ELR (cell line): ENCODE results near the gene DCP2.

Source experiments
- DNase-seq: peaks from one replicate; pipeline ENCODE4 v3.0.0-alpha.2; 2015; ENCODE audit warnings: low read depth

The DCP2 gene

GRCh38 chr5:113020461-113021273 lies 44.1 kb downstream of the DCP2 start:
- DNase-seq, result peak; percentile 94

DNA sequence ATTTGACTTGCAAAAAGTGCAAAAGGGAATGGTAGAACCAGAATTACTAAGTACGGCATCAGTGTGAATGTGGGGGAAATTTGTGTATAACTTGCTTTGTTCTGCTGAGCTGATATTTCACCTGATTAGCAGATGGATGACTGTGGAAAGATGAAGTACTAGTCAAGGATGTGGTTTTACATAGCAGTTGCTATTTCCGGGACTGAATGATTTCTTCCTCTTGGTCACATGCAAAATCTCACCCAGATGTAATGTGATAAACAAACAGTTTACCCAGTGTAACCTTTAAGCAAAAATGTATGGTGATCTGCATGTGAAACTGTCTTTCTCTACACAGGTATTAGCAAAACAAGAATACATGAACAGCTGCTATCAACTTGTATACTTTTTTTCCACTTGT lies 46.1 kb downstream of the DCP2 start:
- DNase-seq, result peak; percentile 78

GRCh38 chr5:113024076-113024697 lies 47.6 kb downstream of the DCP2 start:
- DNase-seq, result no peak

GRCh38 chr5:113025596-113025995 lies 49.0 kb downstream of the DCP2 start:
- no peak for DNase-seq

GRCh38 chr5:113026211-113026610 lies 49.6 kb downstream of the DCP2 start:
- no peak for DNase-seq

GRCh38 chr5:113027015-113027414 lies 50.4 kb downstream of the DCP2 start:
- no peak for DNase-seq

DNA sequence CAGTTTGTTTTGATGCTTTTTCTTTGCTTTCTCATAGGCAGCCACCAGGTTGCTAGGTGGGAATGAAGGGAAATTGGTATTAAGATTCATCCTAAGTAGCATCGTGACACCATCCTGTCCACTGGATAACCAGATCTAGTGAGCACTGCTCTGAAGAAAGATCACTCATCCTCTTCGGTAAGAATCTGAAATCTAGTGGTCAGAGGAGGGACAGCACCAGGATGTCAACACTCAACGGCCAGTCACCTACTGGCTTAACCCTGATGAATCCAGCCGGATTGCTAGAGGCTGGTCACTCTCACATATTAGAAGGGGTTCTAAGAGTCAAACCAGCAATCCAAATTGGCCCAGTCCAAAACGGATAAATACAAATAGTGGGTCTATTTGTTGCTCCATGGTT lies 50.8 kb downstream of the DCP2 start:
- DNase-seq, result no peak

- DNase-seq, result no peak
Observed at GRCh38 chr5:113029614-113030013, 53.0 kb downstream of the DCP2 start.

DNA sequence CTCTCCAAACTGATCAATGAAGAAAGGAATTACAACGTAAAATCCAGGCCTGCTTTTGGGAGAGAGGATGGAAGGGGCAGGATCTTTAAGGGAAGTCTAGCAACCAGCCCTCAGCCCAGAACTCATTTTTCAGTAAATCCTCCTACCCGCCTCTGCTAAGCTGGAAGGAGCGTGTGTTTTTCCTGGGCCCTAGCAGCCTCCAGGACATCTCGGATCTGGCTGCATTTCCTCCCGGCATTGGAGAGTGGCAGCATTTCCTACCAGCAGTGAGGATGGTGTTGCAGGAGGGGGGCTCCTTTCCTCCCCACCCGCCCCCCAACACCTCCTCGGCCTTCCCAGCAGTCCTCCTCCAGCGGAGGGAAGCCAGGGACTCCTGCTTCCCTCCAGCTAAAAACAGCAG lies 54.5 kb downstream of the DCP2 start:
- DNase-seq, result no peak

DNA sequence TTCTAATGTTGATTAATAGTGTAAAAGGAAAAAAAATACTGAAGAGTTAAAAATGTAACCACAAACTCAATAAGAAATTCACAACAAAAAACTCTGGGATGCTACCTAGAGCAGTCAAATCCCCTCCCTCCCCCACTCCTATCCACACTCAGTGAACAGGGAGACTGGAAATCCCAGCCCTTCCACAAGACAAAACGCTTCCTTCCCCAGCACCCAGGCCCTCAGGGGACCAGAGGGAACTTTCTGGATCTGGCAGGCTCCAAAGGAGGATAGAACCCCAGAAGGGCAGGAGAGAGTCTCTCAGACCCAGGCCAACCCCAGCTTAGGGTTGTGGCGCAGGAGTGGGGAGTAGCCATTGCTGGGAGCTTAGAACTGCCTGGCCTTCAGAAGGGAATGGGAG lies 55.0 kb downstream of the DCP2 start:
- no peak for DNase-seq

GRCh38 chr5:113034182-113034773 lies 57.7 kb downstream of the DCP2 start:
- DNase-seq, result peak; percentile 93

DNA sequence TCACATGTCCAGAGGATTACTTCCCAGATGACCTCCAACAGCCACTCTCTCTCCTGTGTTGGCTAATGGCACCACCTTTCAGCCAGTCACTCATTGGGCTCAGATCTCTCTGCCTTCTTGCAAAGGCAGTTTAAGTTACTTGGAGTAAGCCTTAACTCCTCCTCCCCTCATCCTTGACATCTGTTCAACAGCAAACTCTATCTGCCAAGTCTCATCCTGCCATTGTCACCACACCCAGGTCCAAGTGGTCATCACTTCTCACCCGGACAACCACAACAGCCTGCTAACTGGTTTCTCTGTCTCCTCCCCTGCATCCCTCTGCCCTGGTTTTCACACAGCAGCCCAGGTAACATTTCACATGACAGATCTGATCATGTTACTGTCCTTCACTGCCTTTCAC lies 58.5 kb downstream of the DCP2 start:
- DNase-seq, result no peak

GRCh38 chr5:113036321-113036720 lies 59.7 kb downstream of the DCP2 start:
- no peak for DNase-seq

DNA sequence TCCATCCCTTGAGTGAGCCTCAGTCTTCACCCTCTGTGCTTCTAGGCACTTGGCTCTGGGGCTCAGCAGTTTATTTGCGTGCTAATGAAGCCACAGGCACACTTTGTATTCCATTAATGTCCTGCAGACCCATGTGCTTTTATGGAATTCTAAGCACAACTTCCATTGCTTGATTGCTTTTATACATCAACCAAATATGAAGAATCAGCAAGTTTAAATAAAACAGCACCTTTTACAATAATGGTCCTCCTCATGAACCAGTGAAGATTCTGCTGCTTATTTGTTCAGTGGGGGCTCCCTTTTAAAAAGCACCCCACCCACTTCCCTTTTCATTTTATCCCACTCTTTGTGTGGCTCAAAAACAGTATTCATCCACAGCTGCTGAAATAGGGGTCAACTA lies 60.2 kb downstream of the DCP2 start:
- DNase-seq, result no peak

- DNase-seq, result no peak
Observed at GRCh38 chr5:113038136-113038535, 61.5 kb downstream of the DCP2 start.

- peak; percentile 82 for DNase-seq
Observed at GRCh38 chr5:113038714-113039113, 62.1 kb downstream of the DCP2 start.

- no peak for DNase-seq
Observed at GRCh38 chr5:113039229-113039933, 62.8 kb downstream of the DCP2 start.

DNA sequence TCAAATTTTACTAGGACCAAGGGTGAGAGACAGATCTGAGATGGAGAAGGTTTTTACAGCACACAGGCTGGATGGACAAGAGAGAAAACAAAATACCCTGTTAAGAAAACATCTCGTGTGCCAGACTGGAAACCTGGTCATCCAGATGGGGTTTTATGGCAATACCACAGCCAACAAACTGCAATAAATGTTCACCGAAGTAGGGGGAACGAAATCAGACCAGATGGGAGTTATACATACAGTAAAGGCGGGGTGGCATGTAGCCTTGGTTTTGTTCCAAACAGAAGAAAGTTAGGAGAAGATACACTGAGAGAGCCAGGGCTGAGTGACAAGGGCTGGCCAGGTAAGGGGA lies 63.3 kb downstream of the DCP2 start:
- DNase-seq, result no peak

- DNase-seq, result no peak
Observed at GRCh38 chr5:113040672-113041260, 64.2 kb downstream of the DCP2 start.

DNA sequence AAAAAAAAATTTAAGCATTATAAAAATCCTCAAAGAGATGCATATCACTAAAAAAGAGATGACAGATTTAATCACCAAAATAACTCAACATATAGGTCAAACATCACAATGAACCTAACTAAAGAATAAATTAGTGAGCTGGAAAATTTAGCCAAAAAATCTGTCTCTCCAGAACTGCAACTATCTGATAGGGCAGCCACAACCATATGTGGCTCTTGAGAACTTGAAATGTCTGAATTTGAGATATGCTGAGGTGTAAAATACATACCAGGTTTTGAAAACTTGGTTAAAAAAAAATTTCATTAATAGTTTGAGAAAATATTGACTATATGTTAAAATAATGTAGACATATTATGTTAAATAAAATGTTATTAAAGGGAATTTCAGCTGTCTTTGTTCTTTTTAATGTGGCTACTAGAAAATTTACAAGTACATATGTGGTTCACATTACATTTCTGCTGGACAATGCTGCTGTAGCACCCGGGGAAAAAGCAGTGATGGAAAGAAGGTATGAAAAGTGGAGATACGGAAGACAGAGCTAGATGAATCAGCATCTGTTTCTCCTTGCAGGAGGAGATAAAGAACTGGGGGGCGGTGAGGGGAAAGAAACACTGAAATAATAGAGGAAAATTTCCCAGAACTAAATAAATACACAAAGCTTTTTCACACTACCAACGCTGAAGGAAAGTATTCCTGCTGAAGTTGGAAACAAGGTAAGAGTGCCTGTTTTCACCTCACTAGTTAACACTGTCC lies 66.1 kb downstream of the DCP2 start:
- no peak for DNase-seq

- no peak for DNase-seq
Observed at GRCh38 chr5:113043491-113043931, 66.9 kb downstream of the DCP2 start.
